GM12874 (cell line): ENCODE results near the gene PHYHD1.

Experiments used
- CTCF ChIP-seq: IDR thresholded peaks from 2 replicates; pipeline ENCODE4 v1.5.1; 2011; ENCODE audit warnings: low read depth, mild to moderate bottlenecking, control low read depth, low read length, moderate library complexity; ENCODE audit not compliant: insufficient read depth

PHYHD1 gene

GRCh38 chr9:128920381-128921058 is at the start of gene PHYHD1:
PHYHD1 (plus strand) TSS chr9:128920982; CDS start chr9:128922324, 1,342 bp downstream.
- TF ChIP-seq CTCF = no peak

GRCh38 chr9:128877852-128878251 is 42.9 kb upstream of the PHYHD1 start:
- no peak for TF ChIP-seq CTCF

GRCh38 chr9:128881884-128882676 is 38.7 kb upstream of the PHYHD1 start, which contains the start of the genes KYAT1 and LRRC8A:
KYAT1 (minus strand) TSS chr9:128881950; CDS start chr9:128845405, 36,545 bp downstream.
LRRC8A (plus strand) TSS chr9:128882133; CDS start chr9:128907165, 25,032 bp downstream.
- no peak for TF ChIP-seq CTCF

GRCh38 chr9:128882677-128883603 is 37.8 kb upstream of the PHYHD1 start:
- TF ChIP-seq CTCF = no peak

- TF ChIP-seq CTCF = no peak
Observed at GRCh38 chr9:128884164-128884563, 36.6 kb upstream of the PHYHD1 start.

- TF ChIP-seq CTCF = no peak
Observed at GRCh38 chr9:128885376-128885775, 35.4 kb upstream of the PHYHD1 start.
